Thoracic aorta (tissue), 2 donors: ENCODE data around the gene FAM120B. TPM values are rescaled to one million over a fixed set of nuclear protein-coding genes. Genes with fewer than 3 reads are reported as not detected.

Experiments
- ATAC-seq: fragments of 150-250 bp; one replicate; pipeline ENCODE4 v1.8.0; 2017; ENCODE audit warnings: low read depth; ENCODE audit not compliant: insufficient number of reproducible peaks, low FRiP score
- DNase-seq: peaks from one replicate; pipeline ENCODE4 v3.0.0-alpha.2; 2020; ENCODE audit warnings: low spot score
- H3K27ac ChIP-seq, 2 donors: fragments of 200-600 bp; sonication (generic); 1 replicate in 1 of 2; 2 replicates in 1 of 2; pipeline ENCODE4 v1.5.1; 2016; ENCODE audit warnings: mild to moderate bottlenecking in 2 of 2, moderate library complexity in 2 of 2
- H3K27me3 ChIP-seq: fragments of 200-600 bp; sonication (generic); replicated peaks from 2 replicates; pipeline ENCODE4 v1.6.0; 2016; ENCODE audit warnings: mild to moderate bottlenecking; ENCODE audit not compliant: insufficient read depth
- H3K36me3 ChIP-seq: fragments of 200-600 bp; sonication (generic); one replicate; pipeline ENCODE4 v1.5.1; 2016
- H3K4me1 ChIP-seq, 2 donors: fragments of 200-600 bp; sonication (generic); 1 replicate in 1 of 2; 2 replicates in 1 of 2; pipeline versions ENCODE4 v1.5.1 to v1.6.0; 2016; ENCODE audit warnings: low read depth in 2 of 2, mild to moderate bottlenecking in 1 of 2; ENCODE audit not compliant: control insufficient read depth in 1 of 2
- H3K4me3 ChIP-seq: fragments of 200-600 bp; sonication (generic); 2 replicates; pipeline ENCODE4 v1.5.1; 2016; ENCODE audit warnings: mild to moderate bottlenecking
- H3K9me3 ChIP-seq: fragments of 200-600 bp; sonication (generic); 2 replicates; pipeline ENCODE4 v1.5.1; 2016
- total RNA-seq, 2 donors: library from RNA; depleted of rRNA; stranded (reverse); fragments of >200 nt; gene quantifications; one replicate each; pipeline versions ENCODE4 v1.1.0 to v1.2.3, GENCODE V29; 2016
- TF ChIP-seq, protein P1 (sequence below): fragments of 200-600 bp; sonication (generic); IDR thresholded peaks from one replicate; pipeline ENCODE4 v1.5.1; 2019; ENCODE audit warnings: antibody characterized with exemption

The FAM120B gene
- total RNA-seq, 2 donors from 2014 or later: 21.0 to 24.1 TPM

DNA sequence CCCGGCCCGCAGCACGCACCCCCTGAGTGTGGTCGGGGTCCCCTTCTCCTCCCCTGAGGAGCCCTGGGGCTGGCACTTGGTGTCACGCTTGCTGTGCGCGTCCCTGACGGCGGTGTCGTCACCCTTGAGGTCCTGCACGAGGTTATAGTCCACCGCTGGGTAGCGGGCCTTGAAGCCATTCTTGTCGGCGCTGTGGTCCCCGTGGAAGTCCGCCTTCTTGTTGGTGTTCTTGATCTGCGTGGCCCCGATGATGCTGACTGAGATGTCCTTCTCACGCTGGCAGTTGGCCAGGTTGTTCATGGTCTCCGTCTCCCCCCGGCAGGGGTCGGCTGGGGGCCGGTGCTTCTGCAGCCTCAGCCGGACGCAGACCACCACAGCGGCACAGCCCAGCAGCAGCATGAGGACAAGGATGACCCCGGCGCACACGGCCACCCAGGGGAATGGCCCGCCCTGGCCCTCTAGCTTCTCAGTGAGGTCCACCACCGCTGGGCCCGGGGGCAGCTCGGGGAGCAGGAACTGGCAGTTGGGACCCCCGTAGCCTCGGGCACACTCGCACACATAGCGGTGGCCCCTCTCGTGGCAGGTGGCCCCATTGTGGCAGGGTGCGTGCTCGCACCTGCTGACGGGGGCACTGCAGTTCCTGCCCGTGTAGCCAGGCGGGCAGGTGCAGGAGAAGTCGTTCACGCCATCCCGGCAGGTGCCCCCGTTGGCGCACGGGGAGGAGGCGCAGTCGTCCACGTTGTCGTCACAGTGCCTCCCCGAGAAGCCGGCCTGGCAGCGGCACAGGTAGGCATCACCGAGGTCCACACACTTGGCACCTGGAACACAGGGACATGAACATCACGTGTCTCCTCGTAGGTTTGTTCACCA, 23.1 kb upstream of the FAM120B start:
- H3K9me3 ChIP-seq: no peaks in the 10 kb centered on the region
- H3K4me3 ChIP-seq: no peak overlapping the region
- TF ChIP-seq, protein P1, sequence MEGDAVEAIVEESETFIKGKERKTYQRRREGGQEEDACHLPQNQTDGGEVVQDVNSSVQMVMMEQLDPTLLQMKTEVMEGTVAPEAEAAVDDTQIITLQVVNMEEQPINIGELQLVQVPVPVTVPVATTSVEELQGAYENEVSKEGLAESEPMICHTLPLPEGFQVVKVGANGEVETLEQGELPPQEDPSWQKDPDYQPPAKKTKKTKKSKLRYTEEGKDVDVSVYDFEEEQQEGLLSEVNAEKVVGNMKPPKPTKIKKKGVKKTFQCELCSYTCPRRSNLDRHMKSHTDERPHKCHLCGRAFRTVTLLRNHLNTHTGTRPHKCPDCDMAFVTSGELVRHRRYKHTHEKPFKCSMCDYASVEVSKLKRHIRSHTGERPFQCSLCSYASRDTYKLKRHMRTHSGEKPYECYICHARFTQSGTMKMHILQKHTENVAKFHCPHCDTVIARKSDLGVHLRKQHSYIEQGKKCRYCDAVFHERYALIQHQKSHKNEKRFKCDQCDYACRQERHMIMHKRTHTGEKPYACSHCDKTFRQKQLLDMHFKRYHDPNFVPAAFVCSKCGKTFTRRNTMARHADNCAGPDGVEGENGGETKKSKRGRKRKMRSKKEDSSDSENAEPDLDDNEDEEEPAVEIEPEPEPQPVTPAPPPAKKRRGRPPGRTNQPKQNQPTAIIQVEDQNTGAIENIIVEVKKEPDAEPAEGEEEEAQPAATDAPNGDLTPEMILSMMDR: no peak
- H3K4me1 ChIP-seq: no peaks in the 10 kb centered on the region
- H3K27ac ChIP-seq: no peak overlapping the region
- ATAC-seq (no peak), DNase-seq (no peak)
- H3K36me3 ChIP-seq: peaks cover 2% of the 10 kb centered on the region
- no peaks in the 10 kb centered on the region for H3K27me3 ChIP-seq

GRCh38 chr6:170284126-170284773, 22.3 kb upstream of the FAM120B start:
- no peak for DNase-seq
- Histone ChIP-seq H3K27ac (no peak overlapping the region), H3K4me3 (no peak overlapping the region), H3K36me3 (peaks cover 2% of the 10 kb centered on the region), H3K9me3 (no peaks in the 10 kb centered on the region), H3K27me3 (no peaks in the 10 kb centered on the region), H3K4me1 (peaks cover 0 to 6% of the 10 kb centered on the region in 2 donors)
- no peak for ATAC-seq
- TF ChIP-seq, protein P1: no peak

GRCh38 chr6:170284866-170285469, 21.6 kb upstream of the FAM120B start:
- Histone ChIP-seq H3K4me3 (no peak overlapping the region), H3K27me3 (no peaks in the 10 kb centered on the region), H3K27ac (no peak overlapping the region), H3K9me3 (no peaks in the 10 kb centered on the region), H3K36me3 (peaks cover 2% of the 10 kb centered on the region), H3K4me1 (peaks cover 0 to 13% of the 10 kb centered on the region in 2 donors)
- TF ChIP-seq, protein P1: no peak
- ATAC-seq (no peak), DNase-seq (no peak)

- TF ChIP-seq, protein P1: no peak
- peaks cover 0 to 14% of the 10 kb centered on the region in 2 donors for H3K4me1 ChIP-seq
- no peak overlapping the region for H3K4me3 ChIP-seq
- no peaks in the 10 kb centered on the region for H3K27me3 ChIP-seq
- peaks cover 2% of the 10 kb centered on the region for H3K36me3 ChIP-seq
- H3K9me3 ChIP-seq: no peaks in the 10 kb centered on the region
- no peak overlapping the region for H3K27ac ChIP-seq
- ATAC-seq (no peak), DNase-seq (no peak)
These were observed 21.1 kb upstream of the FAM120B start for GRCh38 chr6:170285482-170285881.
